IMR-90 (cell line): Measurements from ENCODE around the gene CAMKMT. TPM values are rescaled to one million over a fixed set of nuclear protein-coding genes. Genes with fewer than 3 reads are reported as not detected.
A peak's percentile ranks its signal among the peaks of the same experiment; 100 is the strongest.

ENCODE experiments used
- ATAC-seq: fragments of 200-7000 bp; cut with Tn5 transposase; 2 replicates; pipeline ENCODE4 v1.9.1; 2020; ENCODE audit warnings: low read depth, mild to moderate bottlenecking, moderate library complexity
- BruUV-seq: library from RNA; stranded (reverse); fragments of 400-500 nt; replicated peaks from 2 replicates; lab custom pipeline; 2021; lab: Mats Ljungman, UMichigan
- CTCF ChIA-PET: fragments of 300-600 bp; formaldehyde crosslinking; extraction: SDS; loops from one replicate; lab custom pipeline; 2021; ENCODE audit warnings: antibody characterized with exemption; lab: Yijun Ruan, JAX
- POLR2A ChIA-PET: fragments of 300-600 bp; sonication (Branson Sonifier 250); formaldehyde crosslinking; loops from one replicate; lab custom pipeline; 2022; ENCODE audit warnings: antibody characterized with exemption; ENCODE audit not compliant: unreplicated experiment; lab: Charles Lee
- DNase-seq: peaks from one replicate; pipeline ENCODE4 v3.0.0; 2013
- H2AFZ ChIP-seq: replicated peaks from 2 replicates; pipeline ENCODE3; 2013; ENCODE audit warnings: low read length, mild to moderate bottlenecking; ENCODE audit not compliant: poor library complexity
- H2AK5ac ChIP-seq: 2 replicates; pipeline ENCODE4 v1.6.1; 2013; ENCODE audit warnings: low read depth, low read length, inconsistent platforms
- H2AK9ac ChIP-seq: replicated peaks from 2 replicates; pipeline ENCODE3; 2013; ENCODE audit warnings: mild to moderate bottlenecking, low read depth, low read length, moderate library complexity; ENCODE audit not compliant: poor library complexity
- H2BK120ac ChIP-seq: 2 replicates; pipeline ENCODE4 v1.6.1; 2013; ENCODE audit warnings: low read depth, low read length, inconsistent platforms
- H2BK15ac ChIP-seq: 3 replicates; pipeline ENCODE4 v1.6.1; 2013; ENCODE audit warnings: low read depth, low read length, inconsistent platforms
- H2BK20ac ChIP-seq: 2 replicates; pipeline ENCODE4 v1.6.1; 2013; ENCODE audit warnings: low read depth, mild to moderate bottlenecking, inconsistent platforms, low read length, moderate library complexity
- H2BK5ac ChIP-seq: 2 replicates; pipeline ENCODE4 v1.6.1; 2013; ENCODE audit warnings: mild to moderate bottlenecking, low read depth, low read length, inconsistent platforms; ENCODE audit not compliant: poor library complexity, severe bottlenecking
- H3K14ac ChIP-seq: replicated peaks from 2 replicates; pipeline ENCODE4 v1.6.1; 2013; ENCODE audit warnings: low read depth, low read length, inconsistent platforms
- H3K18ac ChIP-seq: 2 replicates; pipeline ENCODE4 v1.6.1; 2013; ENCODE audit warnings: low read depth, low read length, control low read depth
- H3K23ac ChIP-seq: 2 replicates; pipeline ENCODE4 v1.6.1; 2013; ENCODE audit warnings: low read depth, low read length, inconsistent platforms
- H3K27ac ChIP-seq: 2 replicates; pipeline ENCODE4 v1.5.1; 2013; ENCODE audit warnings: mild to moderate bottlenecking, control low read depth, low read length; ENCODE audit not compliant: insufficient read depth
- H3K27me3 ChIP-seq: 2 replicates; pipeline ENCODE4 v1.6.1; 2013; ENCODE audit warnings: low read length; ENCODE audit not compliant: control insufficient read depth, insufficient read depth
- H3K36me3 ChIP-seq: 2 replicates; pipeline ENCODE4 v1.6.1; 2013; ENCODE audit warnings: low read length, mixed read lengths; ENCODE audit not compliant: control insufficient read depth, insufficient read depth
- H3K4ac ChIP-seq: 2 replicates; pipeline ENCODE4 v1.6.1; 2013; ENCODE audit warnings: low read depth, low read length, inconsistent platforms
- H3K4me1 ChIP-seq: 2 replicates; pipeline ENCODE4 v1.6.1; 2013; ENCODE audit warnings: low read length, mixed read lengths; ENCODE audit not compliant: control insufficient read depth, insufficient read depth
- H3K4me2 ChIP-seq: 2 replicates; pipeline ENCODE4 v1.6.1; 2013; ENCODE audit warnings: low read depth, mild to moderate bottlenecking, control low read depth, low read length, moderate library complexity
- H3K4me3 ChIP-seq: 2 replicates; pipeline ENCODE4 v1.5.1; 2013; ENCODE audit warnings: low read depth, mild to moderate bottlenecking, control low read depth, low read length, moderate library complexity; ENCODE audit not compliant: insufficient read depth
- H3K56ac ChIP-seq: 2 replicates; pipeline ENCODE4 v1.6.1; 2013; ENCODE audit warnings: low read length, inconsistent platforms; ENCODE audit not compliant: insufficient read depth; ENCODE audit errors: extremely low read depth
- H3K79me1 ChIP-seq, 2 experiments: 2 replicates each; pipeline ENCODE4 v1.6.1; 2013; ENCODE audit warnings: low read length in 2 of 2, inconsistent platforms in 1 of 2, low read depth in 1 of 2
- H3K9ac ChIP-seq: 2 replicates; pipeline ENCODE4 v1.6.1; 2013; ENCODE audit warnings: low read depth, low read length, control low read depth
- H3K9me1 ChIP-seq: 2 replicates; pipeline ENCODE4 v1.6.1; 2013; ENCODE audit warnings: low read length, inconsistent platforms; ENCODE audit not compliant: insufficient read depth
- H3K9me3 ChIP-seq: 2 replicates; pipeline ENCODE4 v1.6.1; 2013; ENCODE audit warnings: low read length; ENCODE audit not compliant: control insufficient read depth, insufficient read depth
- H4K20me1 ChIP-seq: 2 replicates; pipeline ENCODE4 v1.6.1; 2013; ENCODE audit warnings: low read length, inconsistent platforms; ENCODE audit not compliant: insufficient read depth
- H4K5ac ChIP-seq: 2 replicates; pipeline ENCODE4 v1.6.1; 2013; ENCODE audit warnings: mild to moderate bottlenecking, low read depth, low read length, control low read depth
- H4K8ac ChIP-seq, 2 experiments: 2 replicates each; pipeline ENCODE4 v1.6.1; 2013; ENCODE audit warnings: low read depth in 2 of 2, low read length in 2 of 2, control low read depth in 1 of 2, inconsistent platforms in 1 of 2
- H4K91ac ChIP-seq: 2 replicates; pipeline ENCODE4 v1.6.1; 2013; ENCODE audit warnings: low read depth, low read length, inconsistent platforms; ENCODE audit not compliant: insufficient read depth
- RAD21 ChIP-seq: IDR thresholded peaks from 2 replicates; pipeline ENCODE4 v1.6.1; 2012; ENCODE audit warnings: low read length, improper control_type of control experiment
- RFX5 ChIP-seq: IDR thresholded peaks from 2 replicates; pipeline ENCODE4 v1.8.0; 2012; ENCODE audit warnings: low read depth, mild to moderate bottlenecking, low read length, moderate library complexity
- SMC3 ChIP-seq: fragments of 150-350 bp; IDR thresholded peaks from 2 replicates; pipeline ENCODE4 v1.6.1; 2016; ENCODE audit warnings: low read depth, mild to moderate bottlenecking, antibody characterized with exemption, low read length, moderate library complexity
- WGBS, 2 experiments: methylation state at CpG; one replicate each; pipeline versions ENCODE4 v1.1.5 to v1.1.7; 2013; ENCODE audit warnings: missing lambda C conversion rate in 2 of 2; ENCODE audit not compliant: insufficient read length in 1 of 2; ENCODE audit errors: extremely low coverage in 2 of 2; 5-methylcytosine and 5-hydroxymethylcytosine counted together
- dilution Hi-C: fragments of 300-500 bp; cut with HindIII; formaldehyde crosslinking; loops from one replicate; pipeline ENCODE4 v1.14.3; 2018; ENCODE audit warnings: low sequenced_read_pairs; ENCODE audit not compliant: unreplicated experiment
- in situ Hi-C: fragments of 300-500 bp; cut with MboI; formaldehyde crosslinking; loops from 3 replicates; pipeline ENCODE4 v1.14.3; 2019; ENCODE audit warnings: low sequenced_read_pairs, inconsistent platforms, mixed read lengths
- intact Hi-C: fragments of 100-400 bp; cut with micrococcal nuclease; formaldehyde crosslinking; loops from 2 replicates; pipeline ENCODE4 v1.10.0; 2022
- polyA plus RNA-seq, 3 experiments: library from polyadenylated mRNA; depleted of rRNA; stranded (reverse); fragments of >200 nt; gene quantifications; 2 replicates each; pipeline ENCODE4 v1.2.3, GENCODE V29; 2012; ENCODE audit warnings: low replicate concordance in 1 of 3
- total RNA-seq: library from RNA; depleted of rRNA; stranded (reverse); fragments of >200 nt; gene quantifications from 2 replicates; pipeline ENCODE4 v1.2.3, GENCODE V29; 2012

CAMKMT gene
- total and polyA plus RNA-seq, 2 of the 4 experiments (the other 2 are of a cell fraction): 4.4 to 6.8 TPM

- Histone ChIP-seq H3K23ac (peak overlapping the region; percentile 69), H3K4me1 (no peaks in the 10 kb centered on the region), H4K8ac (peak overlapping the region; percentile 90 to 98; a peak in 2 of 4 replicates), H3K18ac (peak overlapping the region; percentile 35; the same call in 1 of the 2 replicates), H2AFZ (peak overlapping the region; percentile 93), H3K27ac (peak overlapping the region; percentile 98), H2BK5ac (peak overlapping the region; percentile 99), H4K5ac (peak overlapping the region; percentile 4; the same call in 1 of the 2 replicates), H3K36me3 (no peaks in the 10 kb centered on the region; the same call in 1 of the 2 replicates), H4K91ac (no peak overlapping the region), H3K14ac (peak overlapping the region; percentile 80), H3K4me3 (peak overlapping the region; percentile 58), H3K79me1 (peaks cover 17 to 28% of the 10 kb centered on the region in 2 experiments), H2AK5ac (peak overlapping the region; percentile 57; the same call in 1 of the 2 replicates), H3K9me3 (no peaks in the 10 kb centered on the region), H2BK120ac (peak overlapping the region; percentile 36; the same call in 1 of the 2 replicates), H2BK20ac (no peak overlapping the region), H3K27me3 (no peaks in the 10 kb centered on the region), H2BK15ac (no peak overlapping the region), H3K4ac (peak overlapping the region; percentile 80), H3K56ac (peak overlapping the region; percentile 50), H2AK9ac (peak overlapping the region; percentile 92), H3K9ac (peak overlapping the region; percentile 98), H3K9me1 (no peaks in the 10 kb centered on the region), H3K4me2 (peak overlapping the region; percentile 99), H4K20me1 (peaks cover 3% of the 10 kb centered on the region; the same call in 1 of the 2 replicates)
- CTCF ChIA-PET: no interaction called here
- DNase-seq (peak; percentile 5), ATAC-seq (peak; percentile 10)
- POLR2A ChIA-PET: interaction anchor here (0.6 to 0.8 kb wide), 2 partner anchors 12 to 43 kb away, joined by 3 to 5 read pairs; no protein-coding TSS in a partner anchor
- in situ Hi-C loops: no loop called here
- intact Hi-C loops: loop anchor here (5.0 to 10.0 kb wide), 2 partner anchors 189 to 276 kb away; no protein-coding TSS in a partner anchor
- no TSS peak for BruUV-seq
- dilution Hi-C loops: no loop called here
- no CpG with 5 or more reads among the region's 19 CpGs for WGBS, 2 experiments
- no peak for TF ChIP-seq RAD21
- no peak for TF ChIP-seq SMC3
- TF ChIP-seq RFX5: no peak
Measured at GRCh38 chr2:44360749-44361329, 908 bp upstream of the CAMKMT start.
